Measurements from ENCODE around the gene RECQL5. TPM values are rescaled to one million over a fixed set of nuclear protein-coding genes. Genes with fewer than 3 reads are reported as not detected.
A peak's percentile ranks its signal among the peaks of the same experiment; 100 is the strongest.

Gene RECQL5
- total RNA-seq, 6 experiments from 2014 or later: 18.7 to 22.6 (median 21.2) TPM

- peaks cover 88% of the 10 kb centered on the region for H3K4me1 Mint-ChIP-seq (ENCODE audit: low read depth)
- H3K9me3 Mint-ChIP-seq: no peaks in the 10 kb centered on the region
- TF ChIP-seq CTCF (IDR thresholded peaks at IDR 0.05): no peak
- peak overlapping the region; percentile 78 for H3K4me3 Mint-ChIP-seq
- no peak for DNase-seq
- H3K27ac Mint-ChIP-seq: peak overlapping the region; percentile 96
- peaks cover 5% of the 10 kb centered on the region for H3K27me3 Mint-ChIP-seq (ENCODE audit: insufficient read depth)
- peaks cover 41% of the 10 kb centered on the region for H3K36me3 Mint-ChIP-seq (ENCODE audit: low read depth)
Measured at GRCh38 chr17:75685499-75685898, 18.5 kb upstream of the RECQL5 start.

- no peak for TF ChIP-seq CTCF (IDR thresholded peaks at IDR 0.05)
- Mint-ChIP-seq H3K9me3 (no peaks in the 10 kb centered on the region), H3K27ac (peak overlapping the region; percentile 96), H3K4me3 (peak overlapping the region; percentile 78), H3K4me1 (ENCODE audit: low read depth) (peaks cover 88% of the 10 kb centered on the region), H3K36me3 (ENCODE audit: low read depth) (peaks cover 43% of the 10 kb centered on the region), H3K27me3 (ENCODE audit: insufficient read depth) (peaks cover 5% of the 10 kb centered on the region)
- peak; percentile 62 for DNase-seq
Measured at GRCh38 chr17:75684924-75685323, 18.0 kb upstream of the RECQL5 start.

GRCh38 chr17:75684249-75684648 is 17.3 kb upstream of the RECQL5 start:
- peak; percentile 39 for DNase-seq
- H3K4me3 Mint-ChIP-seq: peak overlapping the region; percentile 78
- H3K27ac Mint-ChIP-seq: peak overlapping the region; percentile 96
- H3K36me3 Mint-ChIP-seq (ENCODE audit: low read depth): peaks cover 44% of the 10 kb centered on the region
- no peaks in the 10 kb centered on the region for H3K9me3 Mint-ChIP-seq
- no peak for TF ChIP-seq CTCF (IDR thresholded peaks at IDR 0.05)
- H3K27me3 Mint-ChIP-seq (ENCODE audit: insufficient read depth): peaks cover 5% of the 10 kb centered on the region
- peaks cover 88% of the 10 kb centered on the region for H3K4me1 Mint-ChIP-seq (ENCODE audit: low read depth)

GRCh38 chr17:75683583-75683982 is 16.6 kb upstream of the RECQL5 start:
- Mint-ChIP-seq H3K36me3 (ENCODE audit: low read depth) (peaks cover 42% of the 10 kb centered on the region), H3K9me3 (no peaks in the 10 kb centered on the region), H3K4me1 (ENCODE audit: low read depth) (peaks cover 87% of the 10 kb centered on the region), H3K27me3 (ENCODE audit: insufficient read depth) (peaks cover 5% of the 10 kb centered on the region; the same call in 1 of the 2 replicates), H3K27ac (peak overlapping the region; percentile 96), H3K4me3 (peak overlapping the region; percentile 78)
- DNase-seq: peak; percentile 86
- TF ChIP-seq CTCF (IDR thresholded peaks at IDR 0.05): no peak

- peak overlapping the region; percentile 38 for H3K4me3 Mint-ChIP-seq
- no peaks in the 10 kb centered on the region for H3K9me3 Mint-ChIP-seq
- no peak for TF ChIP-seq CTCF (IDR thresholded peaks at IDR 0.05)
- peaks cover 39% of the 10 kb centered on the region for H3K36me3 Mint-ChIP-seq (ENCODE audit: low read depth)
- peak overlapping the region; percentile 78 for H3K27ac Mint-ChIP-seq
- peaks cover 83% of the 10 kb centered on the region for H3K4me1 Mint-ChIP-seq (ENCODE audit: low read depth)
- peaks cover 5% of the 10 kb centered on the region; the same call in 1 of the 2 replicates for H3K27me3 Mint-ChIP-seq (ENCODE audit: insufficient read depth)
- DNase-seq: peak; percentile 81
Measured at GRCh38 chr17:75681289-75681688, 14.3 kb upstream of the RECQL5 start.

- TF ChIP-seq CTCF (IDR thresholded peaks at IDR 0.05): no peak
Measured at GRCh38 chr17:75680431-75680830, 13.5 kb upstream of the RECQL5 start.

More at GRCh38 chr17:75680431-75680830, 13.5 kb upstream of the RECQL5 start:
- Mint-ChIP-seq H3K36me3 (ENCODE audit: low read depth) (peaks cover 33% of the 10 kb centered on the region), H3K9me3 (no peaks in the 10 kb centered on the region), H3K27ac (peak overlapping the region; percentile 78), H3K27me3 (ENCODE audit: insufficient read depth) (peaks cover 5% of the 10 kb centered on the region; the same call in 1 of the 2 replicates), H3K4me3 (peak overlapping the region; percentile 63), H3K4me1 (ENCODE audit: low read depth) (peaks cover 79% of the 10 kb centered on the region)
- no peak for DNase-seq

Data from HFFc6 (cell line).